Mammary epithelial cell (primary cell): ENCODE measurements around the gene GOLGA8B.
"Not testable (repeated sequence)": the region's sequence is repeated elsewhere in the genome, so short reads cannot be mapped to it uniquely, and the experiment has no call there.

Experiments
- CTCF ChIP-seq, 2 donors: IDR thresholded peaks in 1 of 2; conservative IDR thresholded peaks in 1 of 2; 2 replicates each; pipeline ENCODE4 v1.5.1; 2011 to 2012; ENCODE audit warnings: inconsistent platforms in 2 of 2, low read length in 2 of 2, mild to moderate bottlenecking in 2 of 2, control low read depth in 1 of 2, low read depth in 1 of 2; ENCODE audit not compliant: insufficient read depth in 1 of 2; ENCODE audit errors: extremely low read depth in 1 of 2
- EZH2 ChIP-seq: IDR thresholded peaks from 2 replicates; pipeline ENCODE4 v1.6.1; 2012; ENCODE audit warnings: low read length, inconsistent platforms, borderline replicate concordance

- not testable (repeated sequence) for TF ChIP-seq CTCF (conservative IDR thresholded peaks at IDR 0.05 in 1 of 2, IDR thresholded peaks at IDR 0.05 in 1 of 2; ENCODE audit: extremely low read depth in 1 of 2, insufficient read depth in 1 of 2, low read depth in 1 of 2, low read length in 2 of 2); EZH2
Measured at GRCh38 chr15:34572019-34572641, 11.3 kb downstream of the GOLGA8B start.
